ENCODE results near the gene PKNOX2.

PKNOX2 gene

DNA sequence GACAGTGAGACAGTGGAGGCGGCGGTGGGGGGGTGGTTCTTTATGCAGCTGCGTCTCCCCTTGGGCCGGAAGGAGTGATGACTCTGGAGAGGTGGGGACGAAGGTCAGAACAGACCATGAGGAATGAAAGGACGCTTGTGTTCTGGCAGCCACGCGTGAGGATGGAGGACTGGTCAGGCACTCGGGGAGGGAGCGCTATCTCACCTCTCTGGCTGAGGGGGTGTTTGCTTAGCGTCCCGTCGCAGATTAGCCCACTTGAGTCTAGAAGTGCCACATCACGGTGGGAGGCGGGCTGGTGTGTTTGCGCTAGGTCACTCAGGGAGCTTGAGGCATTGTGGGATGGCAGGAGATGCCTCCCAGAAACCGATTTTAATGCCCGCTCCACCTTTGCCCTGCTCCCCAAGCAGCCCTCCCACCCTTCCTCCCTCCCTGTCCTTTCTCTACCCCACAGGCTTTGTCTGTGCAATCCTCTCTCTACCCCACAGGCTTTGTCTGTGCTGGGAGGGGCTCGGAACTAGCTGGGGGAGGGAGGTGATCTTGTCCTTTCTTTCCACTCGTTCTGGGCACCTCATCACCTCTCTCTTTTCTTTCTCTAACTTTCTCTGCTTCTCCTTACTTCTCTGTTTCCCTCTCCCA is 97.8 kb downstream of the PKNOX2 start:
- H3K27ac ChIP-seq (ENCODE audit: low read depth, low read length) = no peak overlapping the region
- no peak overlapping the region for H3K4me3 ChIP-seq (ENCODE audit: low read depth, low read length)
- H2AFZ ChIP-seq (ENCODE audit: low read length, unreplicated experiment) = no peak overlapping the region
- H3K36me3 ChIP-seq (ENCODE audit: insufficient read depth, low read length) = no peaks in the 10 kb centered on the region
- H3K27me3 ChIP-seq (ENCODE audit: insufficient read depth, low read length) = peaks cover 10% of the 10 kb centered on the region; the same call in 1 of the 2 replicates
- H3K79me2 ChIP-seq (ENCODE audit: control insufficient read depth, insufficient read depth, low read length, unreplicated experiment) = no peaks in the 10 kb centered on the region
- peaks cover 14% of the 10 kb centered on the region for H3K4me1 ChIP-seq (ENCODE audit: control insufficient read depth, insufficient read depth, low read length, unreplicated experiment)

DNA sequence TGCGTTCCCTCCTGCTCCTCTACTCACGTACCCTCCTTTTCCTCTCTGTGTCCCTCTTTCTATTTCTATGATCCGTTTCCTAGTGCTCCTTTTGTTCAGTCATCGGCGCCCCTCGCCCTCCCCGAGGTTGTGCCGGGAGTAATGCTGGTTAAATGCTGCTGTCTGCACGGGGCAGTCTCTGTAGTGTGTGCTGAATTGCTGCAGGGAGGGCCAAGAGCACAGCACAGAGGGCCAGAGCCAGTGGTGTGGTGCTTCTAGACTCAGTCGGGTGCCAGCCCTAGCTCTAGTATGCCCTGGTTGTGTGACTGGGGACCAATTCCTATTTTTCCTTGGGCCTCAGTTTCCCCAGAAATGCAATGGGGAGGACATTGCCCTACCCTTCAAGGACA is 98.3 kb downstream of the PKNOX2 start:
- peak overlapping the region; percentile 60 for H3K4me3 ChIP-seq (ENCODE audit: low read depth, low read length)
- H3K27ac ChIP-seq (ENCODE audit: low read depth, low read length) = no peak overlapping the region

DNA sequence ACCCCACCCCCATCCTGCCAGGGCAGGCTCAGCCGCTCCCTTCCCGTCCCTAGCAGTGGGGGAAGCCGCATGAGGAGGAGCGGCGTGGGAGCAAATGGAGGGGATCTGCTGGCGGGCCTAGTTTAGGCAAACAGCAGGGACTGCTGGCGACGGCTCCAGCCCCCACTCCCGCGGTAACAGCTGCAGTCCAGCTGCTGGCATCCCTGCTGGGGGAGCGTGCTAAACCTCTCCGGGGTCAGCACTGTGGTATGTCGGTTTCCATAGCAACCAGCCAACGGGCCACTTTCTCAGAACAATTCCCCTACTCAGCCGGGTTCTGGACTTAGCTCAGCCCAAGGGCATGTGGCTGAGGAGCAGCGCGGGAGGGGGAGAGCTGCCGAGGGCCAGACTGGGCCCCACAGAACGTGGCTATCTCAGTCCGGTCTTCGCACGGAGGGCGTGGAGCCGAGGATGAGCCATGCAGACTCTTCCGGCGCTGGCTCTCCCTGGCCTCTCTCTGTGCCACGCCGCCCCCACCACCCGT is 98.8 kb downstream of the PKNOX2 start:
- Histone ChIP-seq H3K4me1 (ENCODE audit: control insufficient read depth, insufficient read depth, low read length, unreplicated experiment) (peaks cover 14% of the 10 kb centered on the region), H3K27ac (ENCODE audit: low read depth, low read length) (peak overlapping the region; percentile 53; the same call in 1 of the 2 replicates), H3K36me3 (ENCODE audit: insufficient read depth, low read length) (no peaks in the 10 kb centered on the region), H3K4me3 (ENCODE audit: low read depth, low read length) (peak overlapping the region; percentile 60), H3K79me2 (ENCODE audit: control insufficient read depth, insufficient read depth, low read length, unreplicated experiment) (no peaks in the 10 kb centered on the region), H3K27me3 (ENCODE audit: insufficient read depth, low read length) (peaks cover 8% of the 10 kb centered on the region; the same call in 1 of the 2 replicates), H2AFZ (ENCODE audit: low read length, unreplicated experiment) (peak overlapping the region; percentile 38)

More for the DNA sequence above, 98.3 kb downstream of the PKNOX2 start:
- Histone ChIP-seq H3K79me2 (ENCODE audit: control insufficient read depth, insufficient read depth, low read length, unreplicated experiment) (no peaks in the 10 kb centered on the region), H2AFZ (ENCODE audit: low read length, unreplicated experiment) (no peak overlapping the region), H3K4me1 (ENCODE audit: control insufficient read depth, insufficient read depth, low read length, unreplicated experiment) (peaks cover 14% of the 10 kb centered on the region), H3K27me3 (ENCODE audit: insufficient read depth, low read length) (peaks cover 10% of the 10 kb centered on the region; the same call in 1 of the 2 replicates), H3K36me3 (ENCODE audit: insufficient read depth, low read length) (no peaks in the 10 kb centered on the region)

DNA sequence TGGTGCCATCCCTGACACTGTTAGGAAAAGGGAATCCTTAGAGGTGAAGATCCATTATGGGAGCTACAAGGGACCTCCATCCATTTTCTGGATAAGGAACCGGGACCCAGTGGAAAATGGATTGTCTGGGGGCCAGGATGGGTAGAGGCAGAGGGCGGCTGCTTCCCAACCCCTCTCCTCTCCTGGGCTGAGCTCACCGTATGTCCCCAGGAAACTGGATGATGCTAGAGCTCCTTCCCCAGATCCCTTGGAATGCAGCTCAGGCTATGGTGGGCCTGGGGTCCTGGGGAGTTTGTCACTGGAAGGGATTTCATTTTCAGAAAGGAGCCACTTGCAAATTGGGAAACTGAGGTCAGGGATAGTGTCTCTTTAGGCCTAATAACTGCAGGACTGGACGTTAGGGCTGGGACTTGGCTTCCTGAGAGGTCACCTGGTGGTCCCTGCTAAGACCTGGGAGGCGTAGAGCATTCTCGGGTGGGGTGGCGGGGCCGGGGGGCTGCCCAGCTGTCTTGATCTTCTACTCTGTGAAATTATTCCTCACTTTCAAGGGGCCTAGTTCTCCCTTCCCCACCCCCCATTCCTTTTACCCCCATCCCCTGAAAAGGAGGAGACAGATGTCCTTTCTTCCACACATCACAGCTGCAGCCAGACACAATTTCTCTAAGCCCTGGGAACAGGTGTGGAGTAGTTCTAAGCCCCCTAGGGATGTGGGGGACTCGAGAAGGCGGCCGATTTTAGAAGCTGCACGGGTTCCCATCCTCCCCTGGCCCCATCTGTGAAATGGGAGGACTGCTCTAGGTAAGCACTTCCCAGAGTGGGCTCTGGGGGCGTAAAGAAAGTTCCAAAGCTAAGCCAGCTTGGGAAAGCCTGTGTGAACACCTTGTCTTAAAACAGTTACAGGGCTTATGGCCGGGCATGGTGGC is 99.8 kb downstream of the PKNOX2 start:
- peak overlapping the region; percentile 53; the same call in 1 of the 2 replicates for H3K27ac ChIP-seq (ENCODE audit: low read depth, low read length)
- H3K36me3 ChIP-seq (ENCODE audit: insufficient read depth, low read length) = no peaks in the 10 kb centered on the region
- peaks cover 7% of the 10 kb centered on the region; the same call in 1 of the 2 replicates for H3K27me3 ChIP-seq (ENCODE audit: insufficient read depth, low read length)
- no peak overlapping the region for H2AFZ ChIP-seq (ENCODE audit: low read length, unreplicated experiment)
- peaks cover 14% of the 10 kb centered on the region for H3K4me1 ChIP-seq (ENCODE audit: control insufficient read depth, insufficient read depth, low read length, unreplicated experiment)
- H3K79me2 ChIP-seq (ENCODE audit: control insufficient read depth, insufficient read depth, low read length, unreplicated experiment) = no peaks in the 10 kb centered on the region
- H3K4me3 ChIP-seq (ENCODE audit: low read depth, low read length) = 0 out of 2 replicates have a peak overlapping the region, but pooled peaks have one; percentile 60

DNA sequence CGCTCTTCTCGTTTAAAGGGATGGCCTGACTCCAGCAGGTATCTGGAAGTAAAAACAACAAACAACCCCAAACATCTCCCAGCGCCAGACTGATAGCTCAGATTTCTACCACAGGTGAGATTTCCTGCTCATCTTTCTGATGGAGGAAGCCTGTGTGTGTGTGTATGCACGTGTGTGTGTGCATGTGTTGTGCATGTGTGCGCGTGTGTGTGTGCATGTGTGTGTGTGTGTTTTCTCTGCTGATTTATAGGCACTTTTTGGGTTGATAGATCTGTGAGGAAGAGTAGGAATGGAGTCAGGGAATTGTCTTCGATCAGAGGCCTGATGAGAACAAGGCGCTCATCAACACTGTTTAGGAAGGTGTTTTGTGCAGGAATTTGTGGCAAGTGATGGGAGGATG is 103.0 kb downstream of the PKNOX2 start:
- Histone ChIP-seq H3K4me3 (ENCODE audit: low read depth, low read length) (no peak overlapping the region), H2AFZ (ENCODE audit: low read length, unreplicated experiment) (no peak overlapping the region), H3K27ac (ENCODE audit: low read depth, low read length) (no peak overlapping the region), H3K36me3 (ENCODE audit: insufficient read depth, low read length) (no peaks in the 10 kb centered on the region), H3K79me2 (ENCODE audit: control insufficient read depth, insufficient read depth, low read length, unreplicated experiment) (no peaks in the 10 kb centered on the region), H3K27me3 (ENCODE audit: insufficient read depth, low read length) (peaks cover 7% of the 10 kb centered on the region; the same call in 1 of the 2 replicates), H3K4me1 (ENCODE audit: control insufficient read depth, insufficient read depth, low read length, unreplicated experiment) (peaks cover 14% of the 10 kb centered on the region)

DNA sequence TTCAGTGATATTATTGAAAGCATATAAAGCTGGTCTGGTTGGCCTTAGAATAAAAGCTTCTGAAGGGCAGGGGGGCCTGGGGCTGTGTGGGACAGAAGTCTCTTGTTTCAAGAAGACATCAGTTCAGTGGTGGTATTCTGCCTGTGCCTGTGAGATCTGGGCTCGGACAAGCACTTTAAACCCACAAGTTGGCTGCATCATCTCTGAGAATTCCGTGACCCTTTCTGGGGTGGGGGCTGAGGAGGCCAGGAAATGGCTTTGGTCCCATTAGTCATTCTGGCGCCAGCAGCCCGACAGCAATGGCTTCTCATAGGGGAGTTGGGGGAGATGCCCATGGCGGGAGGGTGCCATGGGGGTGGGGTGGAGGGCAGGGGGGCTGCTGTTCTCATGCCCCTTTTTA is 104.1 kb downstream of the PKNOX2 start:
- Histone ChIP-seq H3K79me2 (ENCODE audit: control insufficient read depth, insufficient read depth, low read length, unreplicated experiment) (no peaks in the 10 kb centered on the region), H3K36me3 (ENCODE audit: insufficient read depth, low read length) (no peaks in the 10 kb centered on the region), H3K4me1 (ENCODE audit: control insufficient read depth, insufficient read depth, low read length, unreplicated experiment) (peaks cover 5% of the 10 kb centered on the region), H3K4me3 (ENCODE audit: low read depth, low read length) (no peak overlapping the region), H3K27ac (ENCODE audit: low read depth, low read length) (no peak overlapping the region), H2AFZ (ENCODE audit: low read length, unreplicated experiment) (no peak overlapping the region), H3K27me3 (ENCODE audit: insufficient read depth, low read length) (no peaks in the 10 kb centered on the region; the same call in 1 of the 2 replicates)

DNA sequence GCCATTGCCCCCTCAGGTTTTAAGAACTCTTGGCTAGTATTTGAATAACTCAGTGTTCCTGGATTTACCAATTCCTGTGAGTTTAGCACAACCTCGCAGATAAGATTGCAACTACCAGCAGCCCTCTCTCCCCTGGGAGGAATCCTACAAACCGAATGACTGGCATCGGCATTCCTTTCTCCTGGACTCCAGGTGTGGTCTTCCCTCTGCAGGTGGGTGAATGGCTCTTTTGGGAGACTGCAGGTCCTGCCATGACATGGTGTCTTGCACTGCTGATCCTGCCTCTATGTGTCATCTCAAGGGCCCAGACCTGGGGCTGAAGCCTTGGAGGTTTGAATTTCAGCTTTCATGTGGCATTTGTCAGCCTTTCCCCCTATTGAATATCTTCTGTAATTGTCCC is 105.6 kb downstream of the PKNOX2 start:
- Histone ChIP-seq H3K36me3 (ENCODE audit: insufficient read depth, low read length) (no peaks in the 10 kb centered on the region), H3K4me1 (ENCODE audit: control insufficient read depth, insufficient read depth, low read length, unreplicated experiment) (no peaks in the 10 kb centered on the region), H3K27me3 (ENCODE audit: insufficient read depth, low read length) (peaks cover 7% of the 10 kb centered on the region; the same call in 1 of the 2 replicates), H3K79me2 (ENCODE audit: control insufficient read depth, insufficient read depth, low read length, unreplicated experiment) (no peaks in the 10 kb centered on the region), H3K4me3 (ENCODE audit: low read depth, low read length) (no peak overlapping the region), H2AFZ (ENCODE audit: low read length, unreplicated experiment) (no peak overlapping the region), H3K27ac (ENCODE audit: low read depth, low read length) (no peak overlapping the region)

DNA sequence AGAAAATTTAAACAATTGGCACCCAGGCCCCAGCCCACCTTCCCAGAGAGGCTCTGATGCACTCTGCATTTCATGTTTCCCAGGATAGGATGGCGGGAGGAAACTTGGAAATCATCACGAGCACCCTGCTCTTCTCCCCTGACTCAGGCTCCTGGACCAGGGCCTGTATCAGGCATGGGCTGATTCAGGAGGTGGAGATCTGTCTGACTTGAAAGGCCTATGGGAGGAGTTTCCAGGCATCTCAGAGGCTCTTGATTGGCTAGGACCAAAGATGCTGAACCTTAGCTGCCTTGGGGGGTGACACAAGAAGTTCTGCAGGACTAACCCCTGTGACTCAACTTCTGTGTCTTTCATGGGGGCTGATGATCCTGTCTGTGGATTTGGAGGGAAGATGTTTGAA is 106.2 kb downstream of the PKNOX2 start:
- Histone ChIP-seq H3K27ac (ENCODE audit: low read depth, low read length) (no peak overlapping the region), H3K4me1 (ENCODE audit: control insufficient read depth, insufficient read depth, low read length, unreplicated experiment) (no peaks in the 10 kb centered on the region), H3K79me2 (ENCODE audit: control insufficient read depth, insufficient read depth, low read length, unreplicated experiment) (no peaks in the 10 kb centered on the region), H2AFZ (ENCODE audit: low read length, unreplicated experiment) (no peak overlapping the region), H3K36me3 (ENCODE audit: insufficient read depth, low read length) (no peaks in the 10 kb centered on the region), H3K27me3 (ENCODE audit: insufficient read depth, low read length) (peaks cover 7% of the 10 kb centered on the region; the same call in 1 of the 2 replicates), H3K4me3 (ENCODE audit: low read depth, low read length) (no peak overlapping the region)

DNA sequence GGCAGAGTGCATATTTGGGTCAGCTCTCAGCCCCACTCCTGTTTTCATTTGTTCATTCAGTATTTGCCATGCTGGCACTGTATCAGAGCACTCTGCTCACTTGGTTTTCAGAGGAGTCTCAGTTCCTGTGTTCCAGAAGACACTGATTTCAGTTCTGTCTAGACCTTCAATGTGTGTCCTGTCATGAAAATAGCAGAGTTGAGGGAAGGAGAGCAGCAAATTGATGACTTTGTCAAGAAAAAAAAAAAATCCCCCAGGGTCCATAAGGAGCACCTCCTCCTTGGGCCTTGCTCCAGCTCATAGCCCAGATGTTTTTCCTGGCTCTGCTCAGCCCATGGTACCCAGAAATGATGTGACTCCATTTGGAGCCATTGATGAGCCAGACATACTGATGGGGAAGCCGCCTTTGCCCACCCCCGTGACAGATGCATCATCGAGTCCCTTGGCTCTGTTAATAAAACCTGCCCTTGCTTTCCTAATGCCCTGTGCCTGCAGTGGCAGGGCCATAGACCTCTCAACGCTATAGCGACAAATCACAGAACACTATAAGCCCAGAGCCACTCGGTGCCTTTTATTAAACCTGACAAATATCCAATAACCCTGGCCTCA is 107.0 kb downstream of the PKNOX2 start:
- H2AFZ ChIP-seq (ENCODE audit: low read length, unreplicated experiment) = no peak overlapping the region
- H3K4me3 ChIP-seq (ENCODE audit: low read depth, low read length) = no peak overlapping the region
- peaks cover 3% of the 10 kb centered on the region for H3K4me1 ChIP-seq (ENCODE audit: control insufficient read depth, insufficient read depth, low read length, unreplicated experiment)
- no peak overlapping the region for H3K27ac ChIP-seq (ENCODE audit: low read depth, low read length)
- peaks cover 7% of the 10 kb centered on the region; the same call in 1 of the 2 replicates for H3K27me3 ChIP-seq (ENCODE audit: insufficient read depth, low read length)
- H3K79me2 ChIP-seq (ENCODE audit: control insufficient read depth, insufficient read depth, low read length, unreplicated experiment) = no peaks in the 10 kb centered on the region
- no peaks in the 10 kb centered on the region for H3K36me3 ChIP-seq (ENCODE audit: insufficient read depth, low read length)

DNA sequence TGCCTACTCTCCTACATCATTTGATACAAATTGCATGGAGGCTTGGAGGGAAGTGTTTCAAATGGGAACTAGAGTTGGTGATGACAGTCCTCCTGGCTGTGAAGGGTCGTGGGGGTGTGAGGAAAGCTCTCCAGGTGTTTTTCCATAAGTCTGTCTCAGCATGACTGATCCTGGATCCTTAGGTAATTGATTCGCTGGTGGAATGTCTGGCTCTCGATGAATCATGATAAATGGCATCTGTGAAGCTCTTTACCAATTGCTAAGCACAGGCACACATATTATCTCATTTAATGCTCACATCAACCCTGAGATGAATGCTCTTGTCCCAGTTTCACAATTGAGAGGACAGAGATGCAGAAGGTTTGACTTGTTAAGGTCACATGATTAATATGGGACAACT is 107.5 kb downstream of the PKNOX2 start:
- Histone ChIP-seq H3K36me3 (ENCODE audit: insufficient read depth, low read length) (no peaks in the 10 kb centered on the region), H3K79me2 (ENCODE audit: control insufficient read depth, insufficient read depth, low read length, unreplicated experiment) (no peaks in the 10 kb centered on the region), H3K27me3 (ENCODE audit: insufficient read depth, low read length) (peaks cover 7% of the 10 kb centered on the region; the same call in 1 of the 2 replicates), H3K27ac (ENCODE audit: low read depth, low read length) (no peak overlapping the region), H2AFZ (ENCODE audit: low read length, unreplicated experiment) (no peak overlapping the region), H3K4me1 (ENCODE audit: control insufficient read depth, insufficient read depth, low read length, unreplicated experiment) (peaks cover 3% of the 10 kb centered on the region), H3K4me3 (ENCODE audit: low read depth, low read length) (no peak overlapping the region)

Measured in ACC112 (cell line).